Esophagus squamous epithelium (tissue), 5 donors: ENCODE data around the gene MAPK12. TPM values are rescaled to one million over a fixed set of nuclear protein-coding genes. Genes with fewer than 3 reads are reported as not detected.

Experiments used
- DNase-seq: peaks from one replicate; lab custom pipeline; 2025; lab: John Stamatoyannopoulos, UW
- H3K27ac ChIP-seq, 4 donors: fragments of 200-600 bp; sonication (generic); one replicate each; pipeline ENCODE4 v1.5.1; 2016 to 2019; ENCODE audit warnings: mild to moderate bottlenecking in 1 of 4
- H3K27me3 ChIP-seq, 4 donors: fragments of 200-600 bp; sonication (generic); 1 replicate in 3 of 4; 2 replicates in 1 of 4; pipeline versions ENCODE4 v1.5.1 to v1.6.0; 2017 to 2021; ENCODE audit warnings: antibody characterized with exemption in 1 of 4
- H3K36me3 ChIP-seq, 3 donors: fragments of 200-600 bp; sonication (generic); one replicate each; pipeline ENCODE4 v1.5.1; 2016 to 2019
- H3K4me1 ChIP-seq, 3 donors: fragments of 200-600 bp; sonication (generic); one replicate each; pipeline ENCODE4 v1.5.1; 2017 to 2019
- H3K4me3 ChIP-seq, 4 donors: fragments of 200-600 bp; sonication (generic); 1 replicate in 3 of 4; 2 replicates in 1 of 4; pipeline ENCODE4 v1.5.1; 2016 to 2019; ENCODE audit warnings: mild to moderate bottlenecking in 2 of 4, moderate library complexity in 1 of 4
- H3K9me3 ChIP-seq, 3 donors: fragments of 200-600 bp; sonication (generic); one replicate each; pipeline ENCODE4 v1.5.1; 2016 to 2019
- POLR2A ChIP-seq, 4 donors: fragments of 450-650 bp; IDR thresholded peaks; one replicate each; pipeline ENCODE4 v1.6.1; 2017; ENCODE audit warnings: antibody characterized with exemption in 4 of 4, mild to moderate bottlenecking in 4 of 4, moderate library complexity in 3 of 4
- WGBS, 2 donors: methylation state at CpG; one replicate each; pipeline ENCODE4 v1.1.5; 2018; 5-methylcytosine and 5-hydroxymethylcytosine counted together
- intact Hi-C: fragments of 100-400 bp; cut with DNase I; formaldehyde crosslinking; loops from one replicate; pipeline ENCODE4 v1.15.0; 2022
- total RNA-seq, 4 donors: library from RNA; depleted of rRNA; stranded (reverse); fragments of >200 nt; gene quantifications; one replicate each; pipeline ENCODE4 v1.1.0, GENCODE V29; 2016
- TF ChIP-seq, protein P1 (sequence below), 6 experiments: fragments of 450-650 bp in 4 of 6; fragments of 200-600 bp in 2 of 6; sonication (generic) in 2 of 6; IDR thresholded peaks; one replicate each; pipeline ENCODE4 v1.5.1; 2016 to 2019; ENCODE audit warnings: antibody characterized with exemption in 6 of 6, mild to moderate bottlenecking in 4 of 6, moderate library complexity in 4 of 6
- donor health status: DM: yes; HTN: yes; CAD: no.

The MAPK12 gene
- total RNA-seq, 4 donors from 2014 or later = 0.19 to 6.9 (median 2.3) TPM

DNA sequence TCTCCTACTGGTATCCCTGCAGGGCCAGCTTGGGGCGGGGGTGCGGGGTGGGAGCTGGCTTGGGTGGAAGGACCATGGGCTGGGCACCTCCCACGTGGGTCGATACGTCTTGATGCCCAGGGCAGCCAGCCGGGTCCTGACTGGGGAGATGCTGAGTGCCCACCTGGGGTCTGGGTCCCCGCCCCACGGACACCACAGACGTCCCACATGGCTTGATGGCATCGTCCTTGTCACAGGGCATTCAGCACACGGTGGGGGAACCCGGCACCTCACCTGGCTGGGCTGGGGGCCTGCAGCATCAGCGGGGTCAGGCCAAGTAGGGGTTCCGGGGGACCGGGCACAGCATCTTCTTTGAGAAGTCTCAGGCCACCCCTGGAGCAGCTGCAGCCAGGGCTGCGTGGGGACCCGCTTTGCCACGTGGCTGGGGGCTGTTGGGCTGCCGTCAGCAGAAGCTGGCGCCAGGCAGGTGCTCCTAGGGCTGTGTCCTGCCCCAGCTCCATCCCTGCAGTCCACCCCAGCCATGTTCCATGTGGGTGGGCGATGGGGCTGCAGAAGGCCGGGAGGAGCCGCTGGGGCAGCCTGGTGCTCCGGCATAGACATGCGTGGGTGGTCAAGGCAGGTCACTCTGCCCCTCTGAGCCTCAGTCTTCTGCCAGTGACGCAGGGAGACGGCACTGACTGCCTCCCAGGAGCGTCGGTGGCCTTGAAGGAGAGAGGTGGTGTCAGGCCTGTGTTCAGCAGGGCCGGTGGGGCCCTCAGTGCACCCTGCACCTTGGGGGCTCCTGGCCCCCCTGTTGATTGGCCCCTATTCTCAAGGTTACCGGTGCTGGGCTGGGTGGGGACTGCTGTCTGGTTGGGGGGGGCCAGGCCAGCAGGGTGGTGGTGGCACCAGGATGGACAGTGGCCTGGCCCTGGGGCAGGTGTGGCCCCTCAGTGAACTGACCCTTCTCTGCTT is 52.3 kb downstream of the MAPK12 start:
- H3K9me3 ChIP-seq = no peaks in the 10 kb centered on the region
- TF ChIP-seq, protein P1, sequence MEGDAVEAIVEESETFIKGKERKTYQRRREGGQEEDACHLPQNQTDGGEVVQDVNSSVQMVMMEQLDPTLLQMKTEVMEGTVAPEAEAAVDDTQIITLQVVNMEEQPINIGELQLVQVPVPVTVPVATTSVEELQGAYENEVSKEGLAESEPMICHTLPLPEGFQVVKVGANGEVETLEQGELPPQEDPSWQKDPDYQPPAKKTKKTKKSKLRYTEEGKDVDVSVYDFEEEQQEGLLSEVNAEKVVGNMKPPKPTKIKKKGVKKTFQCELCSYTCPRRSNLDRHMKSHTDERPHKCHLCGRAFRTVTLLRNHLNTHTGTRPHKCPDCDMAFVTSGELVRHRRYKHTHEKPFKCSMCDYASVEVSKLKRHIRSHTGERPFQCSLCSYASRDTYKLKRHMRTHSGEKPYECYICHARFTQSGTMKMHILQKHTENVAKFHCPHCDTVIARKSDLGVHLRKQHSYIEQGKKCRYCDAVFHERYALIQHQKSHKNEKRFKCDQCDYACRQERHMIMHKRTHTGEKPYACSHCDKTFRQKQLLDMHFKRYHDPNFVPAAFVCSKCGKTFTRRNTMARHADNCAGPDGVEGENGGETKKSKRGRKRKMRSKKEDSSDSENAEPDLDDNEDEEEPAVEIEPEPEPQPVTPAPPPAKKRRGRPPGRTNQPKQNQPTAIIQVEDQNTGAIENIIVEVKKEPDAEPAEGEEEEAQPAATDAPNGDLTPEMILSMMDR (IDR thresholded peaks at IDR 0.05) = no peak
- no peak for TF ChIP-seq POLR2A (IDR thresholded peaks at IDR 0.05)
- no peak overlapping the region for H3K27ac ChIP-seq
- no peak for DNase-seq
- intact Hi-C loops = no loop called here
- no peak overlapping the region for H3K4me3 ChIP-seq
- H3K36me3 ChIP-seq = peaks cover 14 to 95% (median 33%) of the 10 kb centered on the region in 3 donors
- H3K27me3 ChIP-seq = no peaks in the 10 kb centered on the region
- H3K4me1 ChIP-seq = peaks cover 0 to 49% (median 0%) of the 10 kb centered on the region in 3 donors
- 74% methylated on average over 9 of the region's 31 CpGs; no CpG with 5 or more reads in 1 of the 2 donors for whole genome bisulfite sequencing, 2 donors

DNA sequence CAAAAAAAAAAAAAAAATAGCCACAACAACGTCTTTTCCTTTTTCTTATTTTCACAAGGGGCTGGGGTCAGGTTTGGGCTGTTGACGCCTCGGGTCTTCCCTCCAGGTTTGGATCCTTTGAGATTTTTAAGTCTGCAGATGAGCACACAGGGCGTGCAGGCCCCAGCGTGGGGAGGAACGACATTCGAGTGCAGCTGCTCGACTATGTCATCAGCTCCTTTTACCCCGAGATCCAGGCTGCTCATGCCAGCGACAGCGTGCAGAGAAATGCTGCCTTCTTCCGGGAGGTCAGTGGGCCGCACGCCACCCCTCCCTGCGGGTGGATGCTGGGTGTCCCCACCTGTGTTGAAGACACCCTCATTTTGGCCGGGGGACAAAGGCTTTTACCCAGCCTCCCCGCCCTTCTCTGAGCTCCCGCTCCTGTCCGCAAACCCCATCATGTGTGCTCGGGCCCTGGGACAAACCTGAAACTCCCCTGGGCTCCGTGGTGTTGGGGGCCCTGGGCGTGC is 53.0 kb downstream of the MAPK12 start:
- H3K9me3 ChIP-seq = no peaks in the 10 kb centered on the region
- WGBS, 2 donors = 81 to 83% methylated on average over 9 of the region's 22 CpGs
- TF ChIP-seq, protein P1 (IDR thresholded peaks at IDR 0.05) = no peak
- TF ChIP-seq POLR2A (IDR thresholded peaks at IDR 0.05) = no peak
- intact Hi-C loops = no loop called here
- no peak overlapping the region for H3K4me3 ChIP-seq
- peaks cover 14 to 95% (median 33%) of the 10 kb centered on the region in 3 donors for H3K36me3 ChIP-seq
- DNase-seq = no peak
- no peaks in the 10 kb centered on the region for H3K27me3 ChIP-seq
- peaks cover 0 to 49% (median 0%) of the 10 kb centered on the region in 3 donors for H3K4me1 ChIP-seq
- no peak overlapping the region for H3K27ac ChIP-seq

DNA sequence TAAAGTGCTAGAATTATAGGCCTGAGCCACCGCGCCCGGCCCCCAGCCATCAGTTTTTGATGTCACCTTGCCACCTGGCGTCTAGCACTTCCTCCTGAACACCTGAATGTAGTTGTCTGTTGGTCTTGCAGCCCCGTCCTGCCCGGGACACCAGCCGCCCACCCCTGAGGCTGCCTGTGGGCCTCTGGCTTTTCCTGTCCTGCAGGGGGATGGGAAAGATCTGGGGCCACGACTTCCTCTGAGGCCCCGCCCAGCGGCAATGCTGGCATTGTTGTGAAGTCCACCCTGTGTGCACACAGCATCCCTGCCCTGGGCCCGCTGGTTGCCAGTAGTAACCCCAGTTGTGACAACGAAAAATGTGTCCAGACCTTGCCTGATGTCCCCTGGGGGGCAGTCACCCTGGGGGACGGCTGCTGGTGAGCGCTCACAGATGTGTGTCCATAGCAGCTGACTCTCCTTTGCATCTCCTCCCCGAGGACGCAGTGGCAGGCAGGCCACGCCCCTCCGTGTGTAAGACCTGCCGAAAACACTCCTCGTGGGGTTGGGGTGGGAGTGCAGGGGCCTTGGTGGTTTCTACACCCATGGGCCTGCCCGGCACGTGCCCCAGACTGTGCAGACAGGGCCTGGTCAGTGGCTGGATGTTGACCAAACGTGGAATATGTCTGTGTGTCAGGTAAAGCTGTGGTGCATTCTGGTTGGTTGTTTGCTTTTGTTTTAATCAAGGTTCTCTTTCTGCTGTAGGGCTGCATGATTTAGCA is 53.9 kb downstream of the MAPK12 start:
- Histone ChIP-seq H3K4me3 (no peak overlapping the region), H3K9me3 (no peaks in the 10 kb centered on the region), H3K4me1 (peaks cover 0 to 54% (median 0%) of the 10 kb centered on the region in 3 donors), H3K27me3 (no peaks in the 10 kb centered on the region), H3K27ac (peak overlapping the region in 1 of 4 donors; percentile 61), H3K36me3 (peaks cover 14 to 93% (median 29%) of the 10 kb centered on the region in 3 donors)
- intact Hi-C loops = no loop called here
- 66 to 72% methylated on average over 6 to 11 of the region's 23 CpGs for WGBS, 2 donors
- DNase-seq = no peak
- TF ChIP-seq, protein P1 (IDR thresholded peaks at IDR 0.05) = no peak
- no peak for TF ChIP-seq POLR2A (IDR thresholded peaks at IDR 0.05)

DNA sequence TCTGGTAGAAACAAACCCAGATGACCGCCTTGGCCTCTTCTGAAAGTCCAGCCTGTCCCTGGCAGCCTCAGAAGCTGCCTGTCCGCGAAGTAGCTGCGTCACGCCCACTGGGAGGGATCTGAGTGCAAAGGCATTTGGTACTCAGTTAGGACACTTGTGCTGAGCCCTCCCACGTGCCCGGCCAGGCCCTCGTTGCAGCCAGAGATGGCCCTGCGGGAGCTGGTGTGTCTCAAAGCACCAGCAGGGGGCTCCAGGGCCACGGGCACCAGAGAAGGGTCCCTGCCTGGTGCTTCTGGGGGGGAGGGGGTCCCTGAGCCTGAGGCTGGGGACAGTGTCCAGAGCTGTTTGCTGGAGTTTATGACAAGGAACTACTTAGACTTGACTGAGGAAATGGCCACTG is 54.9 kb downstream of the MAPK12 start:
- no peak for DNase-seq
- TF ChIP-seq POLR2A (IDR thresholded peaks at IDR 0.05) = no peak
- TF ChIP-seq, protein P1 (IDR thresholded peaks at IDR 0.05) = peak in 4 of 6 experiments; percentile 14 to 31 (median 26)

More for the DNA sequence above, 54.9 kb downstream of the MAPK12 start:
- H3K27me3 ChIP-seq = no peaks in the 10 kb centered on the region
- peak overlapping the region in 2 of 4 donors; percentile 55 to 61 for H3K27ac ChIP-seq
- H3K9me3 ChIP-seq = no peaks in the 10 kb centered on the region
- no peak overlapping the region for H3K4me3 ChIP-seq
- H3K4me1 ChIP-seq = peaks cover 7 to 64% (median 8%) of the 10 kb centered on the region in 3 donors
- peaks cover 14 to 83% (median 24%) of the 10 kb centered on the region in 3 donors for H3K36me3 ChIP-seq
- WGBS, 2 donors = 100% methylated on average over 1 of the region's 10 CpGs; no CpG with 5 or more reads in 1 of the 2 donors
- intact Hi-C loops = no loop called here
